NB4 (cell line): Measurements from ENCODE around the gene CDKN2B-AS1.

Experiments used
- CTCF ChIP-seq: IDR thresholded peaks from one replicate; pipeline ENCODE4 v1.5.1; 2012; ENCODE audit warnings: low read depth, low read length
- MYC ChIP-seq: IDR thresholded peaks from 2 replicates; pipeline ENCODE4 v1.6.1; 2011; ENCODE audit warnings: low read depth, low read length
- POLR2A ChIP-seq: IDR thresholded peaks from 2 replicates; pipeline ENCODE4 v1.6.1; 2011; ENCODE audit warnings: mild to moderate bottlenecking; ENCODE audit not compliant: insufficient read length; ENCODE audit errors: extremely low read depth

- no peak for TF ChIP-seq MYC
- no peak for TF ChIP-seq CTCF
- no peak for TF ChIP-seq POLR2A
Observed at GRCh38 chr9:22002038-22002437, 7.4 kb downstream of the CDKN2B-AS1 start.
